HG03469 (cell line): ENCODE results near the gene IBA57.
"Not testable (repeated sequence)": the region's sequence is repeated elsewhere in the genome, so short reads cannot be mapped to it uniquely, and the experiment has no call there.

Experiments
- ATAC-seq: cut with Tn5 transposase; IDR thresholded peaks from one replicate; pipeline ENCODE4 v1.9.1; 2021; ENCODE audit warnings: mild to moderate bottlenecking, moderate library complexity, moderate number of reproducible peaks; ENCODE audit not compliant: unreplicated experiment

The IBA57 gene

GRCh38 chr1:228224198-228225164, 58.9 kb downstream of the IBA57 start:
- no peak for ATAC-seq

- ATAC-seq, result no peak
These were observed 59.6 kb downstream of the IBA57 start for GRCh38 chr1:228225165-228225710.

DNA sequence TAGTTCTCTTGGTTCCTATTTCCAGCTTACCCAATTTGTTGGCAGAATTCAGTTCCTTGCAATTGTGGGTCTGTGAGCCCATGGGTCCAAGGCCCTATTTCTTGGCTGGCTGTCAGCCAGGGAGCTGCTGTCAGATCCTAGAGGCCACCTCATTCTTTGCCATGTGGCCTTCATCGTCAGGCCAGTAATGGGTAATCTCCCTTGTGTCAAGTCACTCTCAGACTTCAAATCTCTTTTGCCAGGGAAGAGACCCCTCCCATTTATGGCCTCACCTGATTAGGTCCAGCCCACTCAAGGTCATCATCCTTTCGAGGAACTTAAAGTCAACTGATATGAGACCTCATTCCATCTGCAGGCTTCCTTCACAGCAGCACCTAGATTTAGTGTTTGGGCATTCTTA, 60.1 kb downstream of the IBA57 start:
- no peak for ATAC-seq

- ATAC-seq, result no peak
These were observed 60.7 kb downstream of the IBA57 start for GRCh38 chr1:228226141-228226874.

DNA sequence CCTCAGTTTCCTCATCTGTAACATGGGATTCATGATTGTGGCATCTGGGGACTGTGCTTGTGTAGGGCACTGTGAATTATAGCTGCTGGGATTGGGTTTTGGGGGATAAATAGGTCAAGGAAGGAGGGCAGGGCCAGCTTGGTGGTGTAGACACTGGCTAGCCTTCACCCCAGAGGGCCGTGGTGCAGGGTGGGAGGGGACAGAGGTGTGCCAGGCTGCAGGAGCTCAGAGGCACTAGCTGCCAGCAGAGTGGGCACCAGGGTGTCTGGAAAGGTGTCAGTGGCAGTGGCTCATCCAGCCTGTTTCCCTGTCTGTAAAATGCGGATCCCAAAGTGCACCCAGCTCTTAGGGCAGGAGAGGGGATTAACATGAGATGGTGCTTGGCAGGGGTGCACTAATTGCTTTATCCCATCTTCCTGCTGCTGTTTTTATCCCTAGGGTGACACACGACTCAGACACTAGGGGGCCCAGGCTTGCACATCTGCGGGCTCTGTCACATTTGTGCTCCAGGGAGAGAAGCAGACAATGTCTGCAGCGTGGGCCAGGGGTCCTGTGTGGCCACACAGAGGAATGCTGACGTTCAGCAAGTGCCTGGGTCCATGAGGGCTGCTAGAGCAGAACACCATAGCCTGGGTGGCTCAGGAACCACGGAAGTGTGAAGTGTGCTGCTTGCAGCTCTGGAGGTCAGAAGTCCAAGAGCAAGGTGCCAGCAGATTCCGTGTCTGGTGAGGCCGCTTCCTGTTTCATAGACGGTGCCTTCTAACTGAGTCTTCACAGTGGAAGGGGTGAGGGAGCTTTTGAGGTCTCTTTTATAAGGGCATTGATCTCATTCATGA, 61.6 kb downstream of the IBA57 start:
- ATAC-seq, result no peak

- ATAC-seq, result not testable (repeated sequence)
These were observed 62.5 kb downstream of the IBA57 start for GRCh38 chr1:228228147-228228546.

- ATAC-seq, result no peak
These were observed 63.0 kb downstream of the IBA57 start for GRCh38 chr1:228228601-228229074.

GRCh38 chr1:228231189-228231588, 65.6 kb downstream of the IBA57 start:
- ATAC-seq, result no peak
